Measurements from ENCODE around the gene PRSS33. TPM values are rescaled to one million over a fixed set of nuclear protein-coding genes. Genes with fewer than 3 reads are reported as not detected.

PRSS33 gene
- total RNA-seq, 1 experiment from 2014 or later = not detected

DNA sequence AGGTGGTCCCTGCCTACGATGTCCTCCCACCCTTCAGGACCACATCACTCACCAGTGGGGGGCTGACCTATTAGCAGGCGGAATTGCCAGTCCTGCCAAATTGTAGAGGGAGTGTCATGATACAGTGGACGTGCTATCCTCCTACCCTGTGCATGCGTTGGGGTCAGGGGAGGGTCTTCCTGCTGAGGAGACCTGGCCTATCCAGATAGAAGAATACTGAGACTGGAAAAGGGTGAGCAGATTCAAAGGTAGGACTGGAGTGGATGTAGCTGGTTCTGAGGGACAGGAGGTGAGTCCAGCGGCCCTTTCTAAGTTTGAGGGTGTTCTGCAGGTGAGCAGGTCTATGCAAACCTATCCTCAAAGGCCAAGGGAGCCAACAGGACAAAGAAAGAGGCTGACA lies 18.9 kb upstream of the PRSS33 start:
- Histone ChIP-seq H2BK5ac (ENCODE audit: insufficient read length, low read length) (no peak overlapping the region), H4K5ac (ENCODE audit: insufficient read length, low read depth, low read length) (no peak overlapping the region), H3K9me3 (ENCODE audit: control insufficient read depth, low read depth, low read length) (peaks cover 10% of the 10 kb centered on the region), H2BK15ac (ENCODE audit: low read depth, low read length) (no peak overlapping the region), H3K23ac (ENCODE audit: insufficient read length, low read depth, low read length) (no peak overlapping the region), H3K18ac (ENCODE audit: insufficient read length, low read depth, low read length) (no peak overlapping the region), H2BK120ac (ENCODE audit: low read depth, low read length, poor library complexity, severe bottlenecking) (no peak overlapping the region), H3K4me1 (ENCODE audit: insufficient read depth, low read length) (no peaks in the 10 kb centered on the region), H4K8ac (replicated peaks; ENCODE audit: insufficient read length, low read depth, low read length) (no peak overlapping the region), H4K91ac (ENCODE audit: insufficient read length, low read depth, low read length) (no peak overlapping the region), H3K9ac (ENCODE audit: extremely low read depth, insufficient read length, low read length) (no peak overlapping the region), H3K23me2 (ENCODE audit: insufficient read length, low read depth, low read length, poor library complexity, severe bottlenecking) (no peaks in the 10 kb centered on the region), H2AK5ac (ENCODE audit: insufficient read length, low read length) (no peak overlapping the region), H2BK20ac (ENCODE audit: low read depth, low read length, poor library complexity, severe bottlenecking) (no peak overlapping the region), H3T11ph (ENCODE audit: low read length) (no peak overlapping the region), H3K79me1 (ENCODE audit: insufficient read depth, low read depth, low read length, poor library complexity, severe bottlenecking) (no peaks in the 10 kb centered on the region), H3K4ac (ENCODE audit: low read depth, low read length) (no peak overlapping the region), H4K20me1 (ENCODE audit: control insufficient read depth, insufficient read depth, insufficient read length) (no peaks in the 10 kb centered on the region), H3K56ac (ENCODE audit: insufficient read length, low read depth, low read length) (no peak overlapping the region), H3K27me3 (ENCODE audit: insufficient read depth, low read length) (no peaks in the 10 kb centered on the region), H3K14ac (ENCODE audit: insufficient read depth, low read length) (no peak overlapping the region; the same call in 1 of the 2 replicates), H3K79me2 (ENCODE audit: insufficient read depth, low read length) (no peaks in the 10 kb centered on the region), H3K27ac (ENCODE audit: insufficient read length, low read depth, low read length) (no peak overlapping the region), H3K4me2 (ENCODE audit: insufficient read depth, insufficient read length, low read length) (no peak overlapping the region), H2AFZ (ENCODE audit: low read length) (no peak overlapping the region), H2BK12ac (ENCODE audit: insufficient read length, low read depth, low read length) (no peak overlapping the region)
- Mint-ChIP-seq H3K4me3 (no peak overlapping the region), H3K36me3 (ENCODE audit: insufficient read depth in 1 of 3, low read depth in 3 of 3) (peaks cover 0 to 4% (median 0%) of the 10 kb centered on the region in 3 experiments; a peak in 2 of 7 replicates), H3K4me1 (no peaks in the 10 kb centered on the region; a peak in 1 of 4 replicates), H3K9me3 (peaks cover 27 to 31% of the 10 kb centered on the region in 2 experiments), H3K27me3 (ENCODE audit: low read depth) (peaks cover 44% of the 10 kb centered on the region), H3K27ac (peak overlapping the region in 1 of 3 experiments; percentile 75; a peak in 1 of 7 replicates)
- no peak for DNase-seq
- WGBS (ENCODE audit: extremely low coverage, insufficient read length, low lambda C conversion rate) = no CpG with 5 or more reads among the region's 5 CpGs
- no peak for TF ChIP-seq CTCF (conservative IDR thresholded peaks at IDR 0.05)
